Measurements from ENCODE around the gene SRCAP. TPM values are rescaled to one million over a fixed set of nuclear protein-coding genes. Genes with fewer than 3 reads are reported as not detected.

Gene SRCAP
- total RNA-seq, 4 donors from 2014 or later, result 32.9 to 57.7 (median 50.7) TPM

GRCh38 chr16:30755955-30756780, 57.2 kb downstream of the SRCAP start:
- Histone ChIP-seq H3K27me3 (no peaks in the 10 kb centered on the region), H3K27ac (no peak overlapping the region), H3K9me3 (no peaks in the 10 kb centered on the region), H3K36me3 (peaks cover 26% of the 10 kb centered on the region in 2 donors), H3K4me3 (replicated peaks in 1 of 3) (no peak overlapping the region), H3K4me1 (peaks cover 5 to 6% of the 10 kb centered on the region in 2 donors)
- TF ChIP-seq POLR2A (IDR thresholded peaks at IDR 0.05), result no peak
- no peak for TF ChIP-seq CTCF (IDR thresholded peaks at IDR 0.05)
- intact Hi-C loops (cut with DNase I), result no loop called here
- DNase-seq, result no peak
- 94 to 95% methylated on average over 13 to 19 of the region's 20 CpGs for WGBS, 2 donors

GRCh38 chr16:30756781-30757100, 57.8 kb downstream of the SRCAP start:
- no peak for DNase-seq
- no peak overlapping the region for H3K27ac ChIP-seq
- TF ChIP-seq CTCF (IDR thresholded peaks at IDR 0.05), result no peak
- no peak for TF ChIP-seq POLR2A (IDR thresholded peaks at IDR 0.05)
- H3K27me3 ChIP-seq, result no peaks in the 10 kb centered on the region
- no peaks in the 10 kb centered on the region for H3K9me3 ChIP-seq
- H3K4me1 ChIP-seq, result peaks cover 9 to 10% of the 10 kb centered on the region in 2 donors
- WGBS, 2 donors, result 94 to 97% methylated on average over 2 to 11 of the region's 13 CpGs
- H3K36me3 ChIP-seq, result peaks cover 22% of the 10 kb centered on the region in 2 donors
- H3K4me3 ChIP-seq (replicated peaks in 1 of 3), result no peak overlapping the region
- intact Hi-C loops (cut with DNase I), result no loop called here

- no peak for DNase-seq
- H3K27ac ChIP-seq, result no peak overlapping the region
- no peak overlapping the region for H3K4me3 ChIP-seq (replicated peaks in 1 of 3)
- peaks cover 9 to 10% of the 10 kb centered on the region in 2 donors for H3K4me1 ChIP-seq
- H3K27me3 ChIP-seq, result no peaks in the 10 kb centered on the region
- H3K36me3 ChIP-seq, result peaks cover 22% of the 10 kb centered on the region in 2 donors
- intact Hi-C loops (cut with DNase I), result no loop called here
- no peak for TF ChIP-seq POLR2A (IDR thresholded peaks at IDR 0.05)
- TF ChIP-seq CTCF (IDR thresholded peaks at IDR 0.05), result no peak
- WGBS, 2 donors, result 95 to 99% methylated on average over 5 to 7 of the region's 7 CpGs
- H3K9me3 ChIP-seq, result no peaks in the 10 kb centered on the region
Observed at GRCh38 chr16:30757316-30757715, 58.3 kb downstream of the SRCAP start.

GRCh38 chr16:30758988-30759491, 60.1 kb downstream of the SRCAP start:
- Histone ChIP-seq H3K27me3 (no peaks in the 10 kb centered on the region), H3K27ac (no peak overlapping the region), H3K4me3 (replicated peaks in 1 of 3) (no peak overlapping the region), H3K4me1 (peaks cover 22 to 24% of the 10 kb centered on the region in 2 donors), H3K36me3 (peaks cover 15 to 16% of the 10 kb centered on the region in 2 donors), H3K9me3 (no peaks in the 10 kb centered on the region)
- no peak for DNase-seq
- WGBS, 2 donors, result 83 to 96% methylated on average over 10 of the region's 10 CpGs
- intact Hi-C loops (cut with DNase I), result no loop called here
- TF ChIP-seq POLR2A (IDR thresholded peaks at IDR 0.05) (no peak), CTCF (IDR thresholded peaks at IDR 0.05) (no peak)

GRCh38 chr16:30760001-30760559, 61.1 kb downstream of the SRCAP start:
- intact Hi-C loops (cut with DNase I), result no loop called here

More at GRCh38 chr16:30760001-30760559, 61.1 kb downstream of the SRCAP start:
- H3K27me3 ChIP-seq, result no peaks in the 10 kb centered on the region
- H3K4me1 ChIP-seq, result peaks cover 22 to 24% of the 10 kb centered on the region in 2 donors
- no peaks in the 10 kb centered on the region for H3K9me3 ChIP-seq
- WGBS, 2 donors, result 89 to 94% methylated on average over 7 of the region's 7 CpGs
- H3K27ac ChIP-seq, result no peak overlapping the region
- H3K4me3 ChIP-seq (replicated peaks in 1 of 3), result no peak overlapping the region
- peaks cover 19 to 25% of the 10 kb centered on the region in 2 donors for H3K36me3 ChIP-seq
- TF ChIP-seq POLR2A (IDR thresholded peaks at IDR 0.05) (no peak), CTCF (IDR thresholded peaks at IDR 0.05) (no peak)
- no peak for DNase-seq
